Stimulated activated naive CD8-positive, alpha-beta T cell treated with anti-CD3 and anti-CD28 coated beads, Interleukin-15, Interleukin-2, amounts not matched to agents 100 ng/mL and 50 ng/mL, for 24 hours (primary cell): ENCODE measurements around the gene SFN.
A peak's percentile ranks its signal among the peaks of the same experiment; 100 is the strongest.
"Not testable (repeated sequence)": the region's sequence is repeated elsewhere in the genome, so short reads cannot be mapped to it uniquely, and the experiment has no call there.

Experiments
- H3K27ac Mint-ChIP-seq: one replicate; pipeline ENCODE4 v1.8.0; 2021; ENCODE audit warnings: mild to moderate bottlenecking, mixed read lengths
- H3K27me3 Mint-ChIP-seq: one replicate; pipeline ENCODE4 v1.8.0; 2021; ENCODE audit warnings: mixed read lengths
- H3K36me3 Mint-ChIP-seq: one replicate; pipeline ENCODE4 v1.8.0; 2021; ENCODE audit warnings: low read depth, mixed read lengths
- H3K4me1 Mint-ChIP-seq: one replicate; pipeline ENCODE4 v1.8.0; 2021; ENCODE audit warnings: low read depth, mixed read lengths
- H3K4me3 Mint-ChIP-seq: one replicate; pipeline ENCODE4 v1.8.0; 2021; ENCODE audit warnings: mild to moderate bottlenecking, mixed read lengths
- H3K9me3 Mint-ChIP-seq: one replicate; pipeline ENCODE4 v1.8.0; 2021; ENCODE audit warnings: mixed read lengths

SFN gene

GRCh38 chr1:26832249-26832960, 30.5 kb upstream of the SFN start:
- peak overlapping the region; percentile 96 for H3K27ac Mint-ChIP-seq
- no peak overlapping the region for H3K4me3 Mint-ChIP-seq
- H3K4me1 Mint-ChIP-seq: peaks cover 76% of the 10 kb centered on the region
- H3K27me3 Mint-ChIP-seq: no peaks in the 10 kb centered on the region
- H3K36me3 Mint-ChIP-seq: peaks cover 66% of the 10 kb centered on the region
- no peaks in the 10 kb centered on the region for H3K9me3 Mint-ChIP-seq

- Mint-ChIP-seq H3K4me1 (peaks cover 67% of the 10 kb centered on the region), H3K27ac (peak overlapping the region; percentile 96), H3K4me3 (peak overlapping the region; percentile 74), H3K36me3 (peaks cover 70% of the 10 kb centered on the region), H3K27me3 (no peaks in the 10 kb centered on the region), H3K9me3 (no peaks in the 10 kb centered on the region)
These were observed 29.2 kb upstream of the SFN start for GRCh38 chr1:26833432-26834405.

GRCh38 chr1:26837665-26838064, 25.3 kb upstream of the SFN start:
- Mint-ChIP-seq H3K4me1 (peaks cover 38% of the 10 kb centered on the region), H3K36me3 (peaks cover 60% of the 10 kb centered on the region)
- not testable (repeated sequence) for H3K9me3 Mint-ChIP-seq, H3K27ac Mint-ChIP-seq, H3K4me3 Mint-ChIP-seq, H3K27me3 Mint-ChIP-seq

- H3K36me3 Mint-ChIP-seq: peaks cover 54% of the 10 kb centered on the region
- peaks cover 27% of the 10 kb centered on the region for H3K4me1 Mint-ChIP-seq
- peak overlapping the region; percentile 20 for H3K4me3 Mint-ChIP-seq
- H3K27me3 Mint-ChIP-seq: no peaks in the 10 kb centered on the region
- no peaks in the 10 kb centered on the region for H3K9me3 Mint-ChIP-seq
- peak overlapping the region; percentile 82 for H3K27ac Mint-ChIP-seq
These were observed 24.2 kb upstream of the SFN start for GRCh38 chr1:26838474-26839338.

- peaks cover 54% of the 10 kb centered on the region for H3K36me3 Mint-ChIP-seq
- H3K27me3 Mint-ChIP-seq: no peaks in the 10 kb centered on the region
- H3K9me3 Mint-ChIP-seq: no peaks in the 10 kb centered on the region
- peak overlapping the region; percentile 82 for H3K27ac Mint-ChIP-seq
- H3K4me3 Mint-ChIP-seq: peak overlapping the region; percentile 20
- H3K4me1 Mint-ChIP-seq: peaks cover 23% of the 10 kb centered on the region
These were observed 23.6 kb upstream of the SFN start for GRCh38 chr1:26839339-26839722.

GRCh38 chr1:26839779-26840178, 23.2 kb upstream of the SFN start:
- Mint-ChIP-seq H3K4me3 (no peak overlapping the region), H3K27ac (no peak overlapping the region), H3K36me3 (peaks cover 54% of the 10 kb centered on the region), H3K9me3 (no peaks in the 10 kb centered on the region), H3K27me3 (no peaks in the 10 kb centered on the region), H3K4me1 (peaks cover 21% of the 10 kb centered on the region)

GRCh38 chr1:26844424-26845196, 18.3 kb upstream of the SFN start:
- Mint-ChIP-seq H3K9me3 (no peaks in the 10 kb centered on the region), H3K36me3 (peaks cover 49% of the 10 kb centered on the region), H3K4me3 (no peak overlapping the region), H3K4me1 (peaks cover 5% of the 10 kb centered on the region), H3K27ac (no peak overlapping the region), H3K27me3 (no peaks in the 10 kb centered on the region)

- not testable (repeated sequence) for H3K4me3 Mint-ChIP-seq, H3K27ac Mint-ChIP-seq, H3K27me3 Mint-ChIP-seq, H3K4me1 Mint-ChIP-seq, H3K9me3 Mint-ChIP-seq
- peaks cover 67% of the 10 kb centered on the region for H3K36me3 Mint-ChIP-seq
These were observed 15.1 kb upstream of the SFN start for GRCh38 chr1:26847826-26848225.

GRCh38 chr1:26848499-26848898, 14.4 kb upstream of the SFN start:
- Mint-ChIP-seq H3K36me3 (peaks cover 71% of the 10 kb centered on the region), H3K27ac (no peak overlapping the region), H3K27me3 (no peaks in the 10 kb centered on the region), H3K4me1 (peaks cover 5% of the 10 kb centered on the region), H3K9me3 (no peaks in the 10 kb centered on the region), H3K4me3 (no peak overlapping the region)

- Mint-ChIP-seq H3K27me3 (no peaks in the 10 kb centered on the region), H3K36me3 (peaks cover 70% of the 10 kb centered on the region), H3K4me1 (peaks cover 5% of the 10 kb centered on the region), H3K9me3 (no peaks in the 10 kb centered on the region), H3K27ac (peak overlapping the region; percentile 61), H3K4me3 (no peak overlapping the region)
These were observed 13.8 kb upstream of the SFN start for GRCh38 chr1:26848941-26849774.

GRCh38 chr1:26851106-26851684, 11.8 kb upstream of the SFN start:
- H3K36me3 Mint-ChIP-seq: peaks cover 81% of the 10 kb centered on the region
- H3K27me3 Mint-ChIP-seq: no peaks in the 10 kb centered on the region
- no peak overlapping the region for H3K27ac Mint-ChIP-seq
- H3K4me1 Mint-ChIP-seq: no peaks in the 10 kb centered on the region
- H3K9me3 Mint-ChIP-seq: no peaks in the 10 kb centered on the region
- H3K4me3 Mint-ChIP-seq: no peak overlapping the region

GRCh38 chr1:26852701-26853100, 10.2 kb upstream of the SFN start:
- H3K27me3 Mint-ChIP-seq: no peaks in the 10 kb centered on the region
- H3K4me3 Mint-ChIP-seq: no peak overlapping the region
- no peaks in the 10 kb centered on the region for H3K4me1 Mint-ChIP-seq
- no peak overlapping the region for H3K27ac Mint-ChIP-seq
- peaks cover 73% of the 10 kb centered on the region for H3K36me3 Mint-ChIP-seq
- no peaks in the 10 kb centered on the region for H3K9me3 Mint-ChIP-seq

GRCh38 chr1:26853156-26853555, 9.8 kb upstream of the SFN start:
- Mint-ChIP-seq H3K9me3 (no peaks in the 10 kb centered on the region), H3K27me3 (no peaks in the 10 kb centered on the region), H3K27ac (no peak overlapping the region), H3K36me3 (peaks cover 68% of the 10 kb centered on the region), H3K4me1 (no peaks in the 10 kb centered on the region), H3K4me3 (no peak overlapping the region)
